Measurements from ENCODE around the gene EFNA3. TPM values are rescaled to one million over a fixed set of nuclear protein-coding genes. Genes with fewer than 3 reads are reported as not detected.

Gene EFNA3
- total and polyA plus RNA-seq, 9 of the 15 experiments (the other 6 are each of a cell fraction or from before 2014, with no cell fraction given), result 0.59 to 7.9 (median 4.7) TPM

- TF ChIP-seq XRCC3 (IDR thresholded peaks at IDR 0.05), result no peak
- TF ChIP-seq TCF7 (IDR thresholded peaks at IDR 0.05; ENCODE audit: borderline replicate concordance), result no peak
- TF ChIP-seq BACH1 (tag; IDR thresholded peaks at IDR 0.05), result no peak
- no peak for TF ChIP-seq ZNF274 (IDR thresholded peaks at IDR 0.05; ENCODE audit: borderline replicate concordance, low read depth, low read length)
- TF ChIP-seq RERE (CRISPR knock-in tag; IDR thresholded peaks at IDR 0.05; ENCODE audit: borderline replicate concordance), result no peak
- no peak for TF ChIP-seq ETS1 (conservative IDR thresholded peaks at IDR 0.05; ENCODE audit: control insufficient read depth, low read depth, low read length)
- TF ChIP-seq HMG20B (CRISPR knock-in tag; IDR thresholded peaks at IDR 0.05), result no peak
- TF ChIP-seq XRCC4 (IDR thresholded peaks at IDR 0.05; ENCODE audit: extremely low read depth, insufficient read depth, insufficient read length), result no peak
- 0 out of 4 replicates have a peak, but pooled peaks of 1 of the 2 experiments have one; percentile 47 for TF ChIP-seq TRIM24 (IDR thresholded peaks at IDR 0.05)
- TF ChIP-seq TRIM25 (IDR thresholded peaks at IDR 0.05; ENCODE audit: borderline replicate concordance), result no peak
- no peak for TF ChIP-seq MTA2 (IDR thresholded peaks at IDR 0.05; ENCODE audit: low read depth)
- no peak for TF ChIP-seq ARHGAP35 (IDR thresholded peaks at IDR 0.05; ENCODE audit: partially characterized antibody)
- TF ChIP-seq MLX (CRISPR knock-in tag; conservative IDR thresholded peaks at IDR 0.05), result no peak
- peak in 1 of 2 experiments; percentile 82; a peak in 1 of 4 replicates for TF ChIP-seq HDAC1 (IDR thresholded peaks at IDR 0.05)
- no peak for TF ChIP-seq HDAC3 (IDR thresholded peaks at IDR 0.05; ENCODE audit: borderline replicate concordance, partially characterized antibody)
- TF ChIP-seq ZNF830 (CRISPR knock-in tag; IDR thresholded peaks at IDR 0.05), result no peak
- TF ChIP-seq U2AF1 (optimal IDR thresholded peaks at IDR 0.05; ENCODE audit: low read depth, low read length), result no peak
- TF ChIP-seq PML (IDR thresholded peaks at IDR 0.05; ENCODE audit: low read length), result 0 out of 2 replicates have a peak, but pooled peaks have one; percentile 11
- peak; percentile 74 for TF ChIP-seq GABPB1 (CRISPR knock-in tag; IDR thresholded peaks at IDR 0.05)
Measured at GRCh38 chr1:155084722-155085503, 6.3 kb downstream of the EFNA3 start (continued).
